Uterus (tissue), 4 donors: ENCODE data around the gene CCR4. TPM values are rescaled to one million over a fixed set of nuclear protein-coding genes. Genes with fewer than 3 reads are reported as not detected.
"Not testable (repeated sequence)": the region's sequence is repeated elsewhere in the genome, so short reads cannot be mapped to it uniquely, and the experiment has no call there.

Experiments
- DNase-seq, 2 donors: peaks; one replicate each; pipeline ENCODE4 v3.0.0-alpha.2; 2019 to 2020
- H3K27ac ChIP-seq, 2 donors: fragments of 200-600 bp; sonication (generic); 1 replicate in 1 of 2; 2 replicates in 1 of 2; pipeline ENCODE4 v1.5.1; 2016 to 2018
- H3K27me3 ChIP-seq, 2 donors: fragments of 200-600 bp; sonication (generic); one replicate each; pipeline ENCODE4 v1.5.1; 2018 to 2019; ENCODE audit warnings: control low read depth in 1 of 2
- H3K36me3 ChIP-seq, 2 donors: fragments of 200-600 bp; sonication (generic); one replicate each; pipeline ENCODE4 v1.5.1; 2019; ENCODE audit warnings: control low read depth in 1 of 2
- H3K4me1 ChIP-seq, 2 donors: fragments of 200-600 bp; sonication (generic); one replicate each; pipeline ENCODE4 v1.5.1; 2018 to 2019; ENCODE audit warnings: control low read depth in 1 of 2
- H3K4me3 ChIP-seq, 2 donors: fragments of 200-600 bp; sonication (generic); 1 replicate in 1 of 2; 2 replicates in 1 of 2; pipeline ENCODE4 v1.5.1; 2018 to 2019; ENCODE audit warnings: mild to moderate bottlenecking in 1 of 2
- H3K9me3 ChIP-seq, 2 donors: fragments of 200-600 bp; sonication (generic); one replicate each; pipeline ENCODE4 v1.5.1; 2019; ENCODE audit warnings: control low read depth in 1 of 2
- POLR2A ChIP-seq, 2 donors: fragments of 450-650 bp; IDR thresholded peaks; one replicate each; pipeline ENCODE4 v1.6.1; 2016; ENCODE audit warnings: antibody characterized with exemption in 2 of 2, mild to moderate bottlenecking in 1 of 2, moderate library complexity in 1 of 2
- intact Hi-C: fragments of 100-400 bp; cut with DNase I; formaldehyde crosslinking; loops from one replicate; pipeline ENCODE4 v1.15.1; 2023; ENCODE audit warnings: low total_unique reads
- total RNA-seq, 4 donors: library from RNA; depleted of rRNA in 3 of 4; stranded (reverse); fragments of >200 nt in 3 of 4; gene quantifications; one replicate each; pipeline versions ENCODE4 v1.1.0 to v1.2.4, GENCODE V29; 2014 to 2023
- TF ChIP-seq, protein P1 (sequence below), 4 experiments: fragments of 200-600 bp in 2 of 4; fragments of 450-650 bp in 2 of 4; sonication (generic) in 2 of 4; IDR thresholded peaks; one replicate each; pipeline ENCODE4 v1.5.1; 2016 to 2019; ENCODE audit warnings: antibody characterized with exemption in 4 of 4, mild to moderate bottlenecking in 2 of 4, moderate library complexity in 1 of 4
- donor health status: DM: yes; HTN: yes; CAD: no.

Gene CCR4
- total RNA-seq = under 1 TPM in 1 of 4 donors, not detected in 3; 0.35 TPM

GRCh38 chr3:32951410-32951811 is at the start of gene CCR4:
TSS of gene CCR4 (plus strand) at chr3:32951644. CDS start at chr3:32953423, 1,779 bp downstream.
- Histone ChIP-seq H3K4me3 (no peak within 1 kb of the TSS), H3K9me3 (no peaks in the 10 kb centered on the region), H3K4me1 (no peaks in the 10 kb centered on the region), H3K27me3 (no peaks in the 10 kb centered on the region), H3K36me3 (no peaks in the 10 kb centered on the region), H3K27ac (no peak within 1 kb of the TSS)
- DNase-seq = no peak
- no peak for TF ChIP-seq POLR2A (IDR thresholded peaks at IDR 0.05)
- TF ChIP-seq, protein P1, sequence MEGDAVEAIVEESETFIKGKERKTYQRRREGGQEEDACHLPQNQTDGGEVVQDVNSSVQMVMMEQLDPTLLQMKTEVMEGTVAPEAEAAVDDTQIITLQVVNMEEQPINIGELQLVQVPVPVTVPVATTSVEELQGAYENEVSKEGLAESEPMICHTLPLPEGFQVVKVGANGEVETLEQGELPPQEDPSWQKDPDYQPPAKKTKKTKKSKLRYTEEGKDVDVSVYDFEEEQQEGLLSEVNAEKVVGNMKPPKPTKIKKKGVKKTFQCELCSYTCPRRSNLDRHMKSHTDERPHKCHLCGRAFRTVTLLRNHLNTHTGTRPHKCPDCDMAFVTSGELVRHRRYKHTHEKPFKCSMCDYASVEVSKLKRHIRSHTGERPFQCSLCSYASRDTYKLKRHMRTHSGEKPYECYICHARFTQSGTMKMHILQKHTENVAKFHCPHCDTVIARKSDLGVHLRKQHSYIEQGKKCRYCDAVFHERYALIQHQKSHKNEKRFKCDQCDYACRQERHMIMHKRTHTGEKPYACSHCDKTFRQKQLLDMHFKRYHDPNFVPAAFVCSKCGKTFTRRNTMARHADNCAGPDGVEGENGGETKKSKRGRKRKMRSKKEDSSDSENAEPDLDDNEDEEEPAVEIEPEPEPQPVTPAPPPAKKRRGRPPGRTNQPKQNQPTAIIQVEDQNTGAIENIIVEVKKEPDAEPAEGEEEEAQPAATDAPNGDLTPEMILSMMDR (IDR thresholded peaks at IDR 0.05) = no peak
- intact Hi-C loops = no loop called here

GRCh38 chr3:32902887-32903371 is 48.5 kb upstream of the CCR4 start:
- H3K27me3 ChIP-seq, H3K4me3 ChIP-seq, DNase-seq, intact Hi-C loops, H3K9me3 ChIP-seq, H3K27ac ChIP-seq, H3K36me3 ChIP-seq, H3K4me1 ChIP-seq: not testable (repeated sequence)
- TF ChIP-seq, protein P1 (IDR thresholded peaks at IDR 0.05) = peak in 1 of 4 experiments; percentile 22

- Histone ChIP-seq H3K36me3 (no peaks in the 10 kb centered on the region), H3K9me3 (no peaks in the 10 kb centered on the region), H3K27ac (no peak overlapping the region), H3K27me3 (no peaks in the 10 kb centered on the region), H3K4me1 (no peaks in the 10 kb centered on the region), H3K4me3 (no peak overlapping the region)
- no peak for DNase-seq
- intact Hi-C loops = no loop called here
- TF ChIP-seq, protein P1 (IDR thresholded peaks at IDR 0.05) = no peak
- no peak for TF ChIP-seq POLR2A (IDR thresholded peaks at IDR 0.05)
These were observed 47.5 kb upstream of the CCR4 start for GRCh38 chr3:32903953-32904352.

DNA sequence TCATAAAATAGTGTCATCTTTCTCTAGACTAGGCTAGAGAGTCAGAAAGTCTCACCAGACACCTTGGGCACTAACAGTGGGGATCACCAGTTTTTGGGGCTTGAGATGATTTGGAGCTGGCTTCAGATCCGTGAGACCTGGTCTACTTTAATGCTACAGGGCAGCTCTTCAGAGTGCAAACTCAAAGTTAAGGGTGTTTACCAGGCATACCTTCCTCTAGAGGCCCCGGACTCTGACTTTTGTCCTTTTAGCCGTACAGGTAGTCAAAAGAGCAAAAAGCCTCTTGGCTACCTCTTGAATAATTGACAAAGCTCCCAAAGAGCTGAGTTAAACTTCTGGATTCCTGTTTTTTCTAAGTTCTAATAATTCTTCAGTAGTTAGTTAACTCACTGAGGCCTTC is 41.4 kb upstream of the CCR4 start:
- H3K27me3 ChIP-seq = no peaks in the 10 kb centered on the region
- H3K4me1 ChIP-seq = no peaks in the 10 kb centered on the region
- no peaks in the 10 kb centered on the region for H3K9me3 ChIP-seq
- no peaks in the 10 kb centered on the region for H3K36me3 ChIP-seq
- H3K27ac ChIP-seq = no peak overlapping the region
- no peak overlapping the region for H3K4me3 ChIP-seq
- intact Hi-C loops = no loop called here
- TF ChIP-seq POLR2A (IDR thresholded peaks at IDR 0.05) = no peak
- TF ChIP-seq, protein P1 (IDR thresholded peaks at IDR 0.05) = no peak
- DNase-seq = no peak

DNA sequence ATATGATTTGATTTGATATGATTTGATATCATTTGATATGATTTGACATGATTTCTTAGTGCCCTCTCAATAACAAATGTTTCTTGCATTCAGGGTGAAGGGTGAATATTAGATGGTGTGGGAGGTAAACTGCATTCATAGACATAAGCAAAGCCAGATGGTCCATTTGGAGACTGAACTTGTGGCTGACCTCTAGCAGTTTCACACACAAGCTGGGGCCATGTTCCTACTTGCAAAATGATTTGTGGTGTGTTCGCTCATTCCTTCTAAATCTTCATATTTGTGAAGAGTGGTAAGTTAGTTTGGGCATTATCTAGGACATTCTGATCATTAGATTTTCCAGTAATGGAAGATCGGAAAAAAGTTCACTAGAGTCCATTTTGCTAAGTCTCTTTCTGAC is 40.5 kb upstream of the CCR4 start:
- TF ChIP-seq, protein P1 (IDR thresholded peaks at IDR 0.05) = no peak
- no peak for TF ChIP-seq POLR2A (IDR thresholded peaks at IDR 0.05)
- no peak overlapping the region for H3K27ac ChIP-seq
- intact Hi-C loops = no loop called here

More for the DNA sequence above, 40.5 kb upstream of the CCR4 start:
- no peaks in the 10 kb centered on the region for H3K4me1 ChIP-seq
- DNase-seq = no peak
- no peaks in the 10 kb centered on the region for H3K27me3 ChIP-seq
- H3K4me3 ChIP-seq = no peak overlapping the region
- no peaks in the 10 kb centered on the region for H3K36me3 ChIP-seq
- H3K9me3 ChIP-seq = no peaks in the 10 kb centered on the region
